Mucosa of descending colon (tissue), 3 donors: ENCODE data around the gene EXOC6. TPM values are rescaled to one million over a fixed set of nuclear protein-coding genes. Genes with fewer than 3 reads are reported as not detected.

ENCODE experiments used
- ATAC-seq: fragments of 200-7000 bp; cut with Tn5 transposase; one replicate; pipeline ENCODE4 v1.9.1; 2020; ENCODE audit warnings: mild to moderate bottlenecking, moderate library complexity
- DNase-seq, 3 donors: peaks; one replicate each; pipeline ENCODE4 v3.0.0-alpha.2; 2020
- H3K36me3 ChIP-seq: fragments of 200-600 bp; one replicate; pipeline ENCODE4 v1.8.0; 2021; ENCODE audit warnings: low read depth, mild to moderate bottlenecking
- H3K4me1 ChIP-seq: fragments of 200-600 bp; one replicate; pipeline ENCODE4 v1.8.0; 2021; ENCODE audit warnings: low read depth, mild to moderate bottlenecking
- H3K4me3 ChIP-seq: fragments of 200-600 bp; one replicate; pipeline ENCODE4 v1.8.0; 2021; ENCODE audit warnings: mild to moderate bottlenecking
- H3K9me3 ChIP-seq: fragments of 200-600 bp; one replicate; pipeline ENCODE4 v1.8.0; 2021; ENCODE audit warnings: mild to moderate bottlenecking
- intact Hi-C, 2 donors: fragments of 100-400 bp; cut with DNase I in 1 of 2; cut with micrococcal nuclease in 1 of 2; formaldehyde crosslinking; loops; one replicate each; pipeline versions ENCODE4 v1.11.0 to v1.11.1; 2022; cut with DNase I, micrococcal nuclease
- total RNA-seq, 3 donors: library from RNA; stranded (reverse); fragmentation: NEBNext Ultra II Directional in 2 of 3; extraction: Animal tissue kit (Norgen Biotek cat#: 25700) in 2 of 3; gene quantifications; one replicate each; pipeline versions ENCODE4 v1.2.1 to v1.2.4, GENCODE V29; 2021 to 2023
- TF ChIP-seq, protein P1 (sequence below): fragments of 200-600 bp; IDR thresholded peaks from one replicate; pipeline ENCODE4 v1.8.0; 2022; ENCODE audit warnings: antibody characterized with exemption, mild to moderate bottlenecking
- donor health status: DM: no; HTN: no; CAD: no; lungs with moderate emphysema.
- donor health status: DM: no; HTN: no; CAD: no.
- donor health status: DM: no; HTN: yes; CAD: no.

EXOC6 gene
- total RNA-seq, 3 donors from 2014 or later: 12.7 to 13.9 (median 13.1) TPM

DNA sequence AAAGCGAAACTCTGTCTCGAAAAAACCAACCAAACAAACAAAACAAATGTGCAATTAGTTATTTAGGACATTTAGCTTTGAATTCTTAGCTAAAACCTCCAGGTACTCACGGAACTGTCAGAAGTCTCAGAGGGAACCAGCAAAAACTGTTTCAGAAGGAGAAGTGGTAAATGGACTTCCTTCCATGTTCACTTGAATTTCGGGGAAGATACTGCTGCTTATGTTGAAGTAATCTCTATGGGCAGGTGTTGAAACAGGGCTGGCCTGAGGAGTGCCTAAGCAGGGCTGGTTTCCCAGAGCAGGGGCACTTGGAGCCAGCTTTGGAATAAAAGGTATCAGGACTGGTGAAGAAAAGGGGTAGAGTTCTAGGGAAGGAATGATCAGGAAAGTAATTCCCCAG lies 2.4 kb upstream of the EXOC6 start:
- H3K9me3 ChIP-seq: no peaks in the 10 kb centered on the region
- H3K4me1 ChIP-seq: peaks cover 15% of the 10 kb centered on the region
- intact Hi-C loops: no loop called here
- H3K36me3 ChIP-seq: no peaks in the 10 kb centered on the region
- no peak for ATAC-seq
- no peak overlapping the region for H3K4me3 ChIP-seq
- DNase-seq: no peak
- TF ChIP-seq, protein P1, sequence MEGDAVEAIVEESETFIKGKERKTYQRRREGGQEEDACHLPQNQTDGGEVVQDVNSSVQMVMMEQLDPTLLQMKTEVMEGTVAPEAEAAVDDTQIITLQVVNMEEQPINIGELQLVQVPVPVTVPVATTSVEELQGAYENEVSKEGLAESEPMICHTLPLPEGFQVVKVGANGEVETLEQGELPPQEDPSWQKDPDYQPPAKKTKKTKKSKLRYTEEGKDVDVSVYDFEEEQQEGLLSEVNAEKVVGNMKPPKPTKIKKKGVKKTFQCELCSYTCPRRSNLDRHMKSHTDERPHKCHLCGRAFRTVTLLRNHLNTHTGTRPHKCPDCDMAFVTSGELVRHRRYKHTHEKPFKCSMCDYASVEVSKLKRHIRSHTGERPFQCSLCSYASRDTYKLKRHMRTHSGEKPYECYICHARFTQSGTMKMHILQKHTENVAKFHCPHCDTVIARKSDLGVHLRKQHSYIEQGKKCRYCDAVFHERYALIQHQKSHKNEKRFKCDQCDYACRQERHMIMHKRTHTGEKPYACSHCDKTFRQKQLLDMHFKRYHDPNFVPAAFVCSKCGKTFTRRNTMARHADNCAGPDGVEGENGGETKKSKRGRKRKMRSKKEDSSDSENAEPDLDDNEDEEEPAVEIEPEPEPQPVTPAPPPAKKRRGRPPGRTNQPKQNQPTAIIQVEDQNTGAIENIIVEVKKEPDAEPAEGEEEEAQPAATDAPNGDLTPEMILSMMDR: no peak

DNA sequence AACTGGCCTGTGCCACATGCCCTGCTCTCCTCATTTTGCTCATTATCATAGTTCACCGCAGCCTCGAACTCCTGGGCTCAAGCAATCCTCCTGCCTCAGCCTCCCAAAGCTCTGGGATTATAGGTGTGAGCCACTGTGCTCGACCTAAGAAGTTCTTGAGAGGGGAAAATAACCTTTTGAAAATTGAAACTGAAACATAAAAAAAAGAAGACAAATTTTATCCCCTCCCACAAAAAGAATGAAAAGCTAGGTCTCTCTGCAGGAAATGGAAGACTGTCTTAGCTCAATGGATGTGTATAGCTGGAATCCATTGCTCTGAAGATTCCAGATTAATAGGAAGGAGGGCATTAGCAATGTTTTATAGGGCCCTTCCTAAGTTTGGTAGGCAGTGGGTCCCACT lies 2.0 kb upstream of the EXOC6 start:
- intact Hi-C loops: no loop called here
- Histone ChIP-seq H3K4me3 (no peak overlapping the region), H3K9me3 (no peaks in the 10 kb centered on the region), H3K36me3 (no peaks in the 10 kb centered on the region), H3K4me1 (peaks cover 15% of the 10 kb centered on the region)
- TF ChIP-seq, protein P1: no peak
- no peak for ATAC-seq
- no peak for DNase-seq

DNA sequence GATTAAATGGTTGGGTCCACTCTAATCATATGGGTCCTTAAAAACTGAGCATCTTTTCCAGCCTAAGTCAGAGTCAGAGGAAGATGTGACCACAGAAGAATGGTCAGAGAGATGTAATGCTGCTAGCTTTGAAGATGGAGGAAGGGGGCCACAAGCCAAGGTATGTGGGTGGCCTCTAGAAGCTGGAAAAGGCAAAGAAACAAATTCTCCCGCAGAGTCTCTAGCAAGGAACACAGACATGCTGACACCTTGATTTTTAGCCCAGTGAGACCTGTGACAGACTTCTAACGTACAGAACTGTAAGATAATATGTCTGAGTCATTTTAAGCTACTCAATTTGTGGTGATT lies 1.5 kb upstream of the EXOC6 start:
- intact Hi-C loops: no loop called here
- ATAC-seq (no peak), DNase-seq (no peak)
- H3K4me3 ChIP-seq: no peak overlapping the region
- TF ChIP-seq, protein P1: no peak
- H3K4me1 ChIP-seq: peaks cover 15% of the 10 kb centered on the region
- H3K9me3 ChIP-seq: no peaks in the 10 kb centered on the region
- no peaks in the 10 kb centered on the region for H3K36me3 ChIP-seq

DNA sequence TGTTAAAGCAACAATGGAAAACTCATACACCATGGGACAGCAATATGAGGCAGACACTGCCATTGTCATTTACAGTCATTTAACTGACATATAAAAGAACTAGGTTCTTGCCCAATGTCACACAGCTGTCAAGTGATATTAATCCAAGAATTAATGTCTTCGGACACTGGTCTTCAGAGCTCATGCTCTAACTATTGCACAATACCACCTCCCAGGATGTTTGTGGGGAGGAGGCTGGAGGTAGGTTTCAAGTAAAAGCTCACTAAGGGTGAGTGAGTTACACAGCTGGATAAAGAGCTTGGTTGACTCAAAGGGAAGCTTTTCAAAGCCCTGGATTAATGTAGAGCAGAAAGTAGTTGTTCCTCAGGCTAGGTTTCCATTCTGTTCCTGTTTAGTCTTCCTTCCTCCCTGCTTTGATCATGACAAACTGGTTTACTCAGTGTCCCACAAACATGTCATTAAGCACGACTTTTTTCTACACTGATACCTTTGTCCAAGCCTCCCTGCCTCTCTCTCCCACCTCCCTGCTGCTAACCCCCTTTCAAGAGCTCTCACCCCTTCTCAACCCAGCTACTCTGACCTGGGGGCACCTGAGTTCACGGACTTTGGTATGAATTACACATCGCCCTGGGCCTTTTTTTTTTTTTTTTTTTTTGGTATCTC lies 987 bp upstream of the EXOC6 start:
- ATAC-seq (no peak), DNase-seq (no peak)
- H3K4me3 ChIP-seq: no peak overlapping the region
- H3K36me3 ChIP-seq: no peaks in the 10 kb centered on the region
- H3K4me1 ChIP-seq: peaks cover 15% of the 10 kb centered on the region
- no peaks in the 10 kb centered on the region for H3K9me3 ChIP-seq
- TF ChIP-seq, protein P1: no peak
- intact Hi-C loops: no loop called here

DNA sequence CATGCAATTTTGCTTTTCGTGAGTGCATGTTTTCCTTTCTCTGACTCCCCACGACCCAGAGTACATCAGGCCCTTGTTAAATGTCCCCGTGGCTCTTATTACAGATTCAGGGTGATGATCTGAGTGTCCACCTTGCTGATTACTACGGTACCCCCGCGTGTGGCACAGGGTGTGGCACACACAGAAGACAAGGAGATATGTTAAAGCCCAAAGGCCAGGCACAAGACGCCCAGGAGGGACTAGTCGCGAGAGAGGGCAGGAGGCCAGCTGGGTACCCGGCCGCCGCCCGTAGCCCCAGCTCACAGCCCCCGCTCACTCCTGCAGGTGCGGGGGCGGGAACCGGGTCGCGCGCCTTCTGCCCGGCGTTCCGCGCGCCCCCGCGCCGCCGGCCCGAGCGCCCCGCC lies 281 bp upstream of the EXOC6 start:
- intact Hi-C loops: no loop called here
- TF ChIP-seq, protein P1: no peak
- Histone ChIP-seq H3K4me3 (peak overlapping the region; percentile 85), H3K9me3 (no peaks in the 10 kb centered on the region), H3K4me1 (peaks cover 13% of the 10 kb centered on the region), H3K36me3 (no peaks in the 10 kb centered on the region)
- ATAC-seq: no peak
- no peak for DNase-seq

DNA sequence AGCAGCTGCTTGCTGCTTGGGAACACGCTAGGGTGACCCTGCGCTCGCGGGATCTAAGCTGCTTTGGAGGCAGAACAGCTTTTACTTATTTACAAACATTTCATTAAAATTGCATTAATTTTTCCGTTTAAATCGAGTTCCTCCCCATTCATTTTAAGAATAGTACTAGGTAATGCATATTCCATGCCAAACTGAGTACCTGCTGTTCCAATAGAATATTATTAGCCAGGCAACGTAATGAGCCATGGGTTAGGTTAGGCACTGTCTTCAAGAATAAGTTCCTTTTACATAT lies 860 bp downstream of the EXOC6 start:
- DNase-seq (no peak), ATAC-seq (no peak)
- H3K4me3 ChIP-seq: peak overlapping the region; percentile 85
- TF ChIP-seq, protein P1: no peak
- intact Hi-C loops: no loop called here
- no peaks in the 10 kb centered on the region for H3K36me3 ChIP-seq
- H3K9me3 ChIP-seq: no peaks in the 10 kb centered on the region
- H3K4me1 ChIP-seq: peaks cover 8% of the 10 kb centered on the region
